Activated naive CD8-positive, alpha-beta T cell treated with anti-CD3 and anti-CD28 coated beads, Interleukin-2, amount 50 U/mL, for 24 hours (primary cell): ENCODE data around the gene GOT1.

Experiments used
- ATAC-seq: fragments of 150-1000 bp; cut with Tn5 transposase; one replicate; pipeline ENCODE4 v1.10.0; 2021
- DNase-seq: peaks from one replicate; pipeline ENCODE4 v3.0.0; 2021
- H3K27ac Mint-ChIP-seq: one replicate; pipeline ENCODE4 v1.8.0; 2021; ENCODE audit warnings: mild to moderate bottlenecking, mixed read lengths
- H3K27me3 Mint-ChIP-seq: one replicate; pipeline ENCODE4 v1.8.0; 2021; ENCODE audit warnings: mixed read lengths
- H3K36me3 Mint-ChIP-seq: one replicate; pipeline ENCODE4 v1.8.0; 2021; ENCODE audit warnings: low read depth, mixed read lengths
- H3K4me1 Mint-ChIP-seq: one replicate; pipeline ENCODE4 v1.8.0; 2021; ENCODE audit warnings: mixed read lengths
- H3K4me3 Mint-ChIP-seq: one replicate; pipeline ENCODE4 v1.8.0; 2021; ENCODE audit warnings: mild to moderate bottlenecking, moderate library complexity, mixed read lengths
- H3K9me3 Mint-ChIP-seq: one replicate; pipeline ENCODE4 v1.8.0; 2021; ENCODE audit warnings: mixed read lengths

Gene GOT1

DNA sequence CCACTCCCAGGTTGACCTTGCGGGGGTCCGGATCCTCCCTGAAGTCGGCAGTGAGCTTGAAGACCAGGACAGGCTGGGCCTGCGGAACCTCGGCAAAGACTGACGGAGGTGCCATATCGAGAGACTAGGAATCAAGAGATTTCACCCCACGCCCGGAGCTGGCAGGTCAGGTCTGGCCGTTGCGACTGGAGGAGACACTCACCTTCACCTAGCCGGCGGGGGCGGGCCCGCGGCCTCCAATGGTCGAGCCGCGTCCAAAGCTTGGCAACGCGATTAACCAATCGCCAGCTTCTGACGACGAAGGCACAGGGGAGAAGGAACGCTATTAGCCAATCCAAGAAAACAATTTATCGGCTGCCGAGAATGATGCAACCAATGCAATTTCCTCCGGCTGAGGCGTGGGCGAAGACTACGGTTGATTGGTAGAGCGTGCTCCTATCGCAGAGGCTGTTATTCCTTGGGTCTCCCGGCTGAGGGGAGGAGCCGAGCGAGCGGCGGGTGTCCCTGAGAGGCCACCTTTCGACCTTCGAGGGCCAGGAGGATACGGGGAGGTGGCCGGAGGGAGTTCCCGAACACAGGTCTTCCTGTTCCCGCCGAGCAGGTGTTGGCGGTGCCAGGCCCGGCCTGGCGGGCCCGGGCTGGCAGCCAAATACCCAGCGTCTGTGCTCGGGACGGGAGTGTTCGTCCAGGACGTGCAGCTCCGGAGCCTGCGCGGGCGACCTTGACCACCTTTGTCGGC lies at the start of gene GOT1:
GOT1 (minus strand) TSS at position 174 of the 739 bp plus-strand sequence; CDS start at position 115, 59 bp downstream.
- no peaks in the 10 kb centered on the region for H3K9me3 Mint-ChIP-seq
- peak within 1 kb of the TSS; percentile 100 for H3K4me3 Mint-ChIP-seq
- H3K27me3 Mint-ChIP-seq, result peaks cover 3% of the 10 kb centered on the region
- peak within 1 kb of the TSS; percentile 97 for H3K27ac Mint-ChIP-seq
- peak; percentile 92 for DNase-seq
- ATAC-seq, result peak; percentile 94
- H3K36me3 Mint-ChIP-seq, result peaks cover 2% of the 10 kb centered on the region
- H3K4me1 Mint-ChIP-seq, result peaks cover 41% of the 10 kb centered on the region

- DNase-seq (no peak), ATAC-seq (no peak)
- no peaks in the 10 kb centered on the region for H3K36me3 Mint-ChIP-seq
- H3K4me1 Mint-ChIP-seq, result no peaks in the 10 kb centered on the region
- peaks cover 15% of the 10 kb centered on the region for H3K27me3 Mint-ChIP-seq
- H3K27ac Mint-ChIP-seq, result no peak overlapping the region
- H3K4me3 Mint-ChIP-seq, result no peak overlapping the region
- no peaks in the 10 kb centered on the region for H3K9me3 Mint-ChIP-seq
Observed at GRCh38 chr10:99470327-99470726, 39.9 kb upstream of the GOT1 start.

- Mint-ChIP-seq H3K4me1 (no peaks in the 10 kb centered on the region), H3K36me3 (no peaks in the 10 kb centered on the region), H3K9me3 (no peaks in the 10 kb centered on the region), H3K27me3 (peaks cover 14% of the 10 kb centered on the region), H3K4me3 (no peak overlapping the region), H3K27ac (no peak overlapping the region)
- DNase-seq (no peak), ATAC-seq (no peak)
Observed at GRCh38 chr10:99467236-99467999, 37.0 kb upstream of the GOT1 start.

- no peak for DNase-seq
- H3K4me3 Mint-ChIP-seq, result no peak overlapping the region
- no peak overlapping the region for H3K27ac Mint-ChIP-seq
- ATAC-seq, result no peak
- H3K27me3 Mint-ChIP-seq, result peaks cover 16% of the 10 kb centered on the region
- no peaks in the 10 kb centered on the region for H3K36me3 Mint-ChIP-seq
- H3K4me1 Mint-ChIP-seq, result no peaks in the 10 kb centered on the region
- H3K9me3 Mint-ChIP-seq, result no peaks in the 10 kb centered on the region
Observed at GRCh38 chr10:99466632-99467223, 36.3 kb upstream of the GOT1 start.

DNA sequence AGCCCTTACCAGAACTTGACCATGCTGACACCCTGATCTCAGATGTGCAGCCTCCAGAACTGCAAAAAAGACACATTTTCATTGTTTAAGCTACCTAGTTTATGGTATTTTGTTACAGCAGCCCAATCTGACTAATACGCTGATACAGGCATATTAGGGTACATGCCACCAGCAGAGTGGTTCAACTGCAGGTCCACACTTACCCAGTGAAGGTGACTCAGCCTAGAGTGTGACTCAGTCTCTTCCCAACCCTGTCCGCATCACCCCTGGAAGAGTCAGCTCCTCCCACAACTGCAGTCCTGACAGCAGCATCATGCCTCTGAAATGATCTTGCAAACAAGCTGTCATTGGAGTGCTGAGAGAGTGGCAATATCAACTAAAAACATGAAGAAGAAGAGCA lies 30.8 kb upstream of the GOT1 start:
- H3K4me1 Mint-ChIP-seq, result no peaks in the 10 kb centered on the region
- no peak overlapping the region for H3K4me3 Mint-ChIP-seq
- peaks cover 19% of the 10 kb centered on the region for H3K27me3 Mint-ChIP-seq
- H3K9me3 Mint-ChIP-seq, result no peaks in the 10 kb centered on the region
- ATAC-seq, result peak; percentile 49
- H3K27ac Mint-ChIP-seq, result no peak overlapping the region
- no peak for DNase-seq
- H3K36me3 Mint-ChIP-seq, result no peaks in the 10 kb centered on the region

GRCh38 chr10:99460070-99460469 lies 29.6 kb upstream of the GOT1 start:
- DNase-seq (no peak), ATAC-seq (no peak)
- Mint-ChIP-seq H3K36me3 (no peaks in the 10 kb centered on the region), H3K27me3 (peaks cover 19% of the 10 kb centered on the region), H3K27ac (no peak overlapping the region), H3K9me3 (no peaks in the 10 kb centered on the region), H3K4me3 (no peak overlapping the region), H3K4me1 (no peaks in the 10 kb centered on the region)

DNA sequence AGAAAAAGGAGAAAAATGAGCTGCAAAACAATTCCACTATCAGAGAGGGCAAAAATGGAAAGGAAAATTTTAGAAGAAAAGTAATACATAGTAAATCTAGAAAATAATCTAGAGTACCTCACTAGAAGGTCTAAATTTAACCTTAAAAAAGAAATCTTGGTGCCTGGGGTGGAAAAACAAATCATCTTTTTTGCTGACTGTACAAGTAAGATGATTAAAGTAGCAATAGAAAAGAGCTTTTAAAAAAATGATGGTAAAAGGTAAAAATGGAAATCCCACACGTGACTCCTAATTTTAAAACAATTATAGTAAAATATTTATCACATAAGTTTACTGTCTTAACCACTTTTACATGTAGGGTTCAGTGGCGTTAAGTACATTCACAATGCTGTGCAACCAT lies 28.8 kb upstream of the GOT1 start:
- Mint-ChIP-seq H3K36me3 (no peaks in the 10 kb centered on the region), H3K4me3 (no peak overlapping the region), H3K9me3 (no peaks in the 10 kb centered on the region), H3K4me1 (no peaks in the 10 kb centered on the region), H3K27me3 (peaks cover 21% of the 10 kb centered on the region), H3K27ac (no peak overlapping the region)
- ATAC-seq, result no peak
- no peak for DNase-seq

DNA sequence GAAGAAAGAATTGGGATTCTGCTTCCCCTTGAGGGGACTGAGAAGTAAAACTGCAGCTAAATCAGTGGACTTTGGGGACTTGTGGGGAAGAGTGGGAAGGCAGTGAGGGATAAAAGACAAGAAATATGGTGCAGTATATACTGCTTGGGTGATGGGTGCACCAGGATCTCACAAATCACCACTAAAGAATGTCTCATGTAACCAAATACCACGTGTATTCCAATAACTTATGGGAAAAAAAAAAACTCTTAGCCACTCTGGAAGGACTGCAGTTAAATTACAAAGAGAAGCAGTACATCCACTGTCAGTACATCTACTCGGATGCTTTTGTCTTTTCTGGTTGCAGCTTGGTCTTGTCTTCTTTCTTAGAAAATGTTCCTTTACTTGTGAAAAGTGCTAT lies 27.4 kb upstream of the GOT1 start:
- no peak for ATAC-seq
- Mint-ChIP-seq H3K27ac (no peak overlapping the region), H3K36me3 (no peaks in the 10 kb centered on the region), H3K27me3 (peaks cover 21% of the 10 kb centered on the region), H3K4me3 (no peak overlapping the region), H3K4me1 (no peaks in the 10 kb centered on the region), H3K9me3 (no peaks in the 10 kb centered on the region)
- no peak for DNase-seq

DNA sequence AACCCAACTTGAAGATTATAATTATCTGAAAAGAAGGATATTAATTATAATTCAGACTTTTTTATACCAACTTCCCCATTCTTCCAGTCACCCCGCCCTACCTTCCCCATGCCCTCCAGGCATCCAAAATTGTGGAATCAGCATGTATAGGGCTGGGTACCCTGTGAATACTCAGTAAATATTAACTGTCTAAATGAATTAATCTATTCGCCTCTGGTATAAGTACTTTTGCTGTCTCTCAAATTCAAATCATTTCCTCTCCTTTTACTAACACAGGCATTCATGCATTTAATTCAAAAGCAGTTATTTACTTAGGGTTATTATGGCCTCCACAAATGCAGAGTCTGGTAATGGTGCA lies 26.5 kb upstream of the GOT1 start:
- ATAC-seq, result no peak

GRCh38 chr10:99456207-99456930 lies 25.9 kb upstream of the GOT1 start:
- Mint-ChIP-seq H3K27me3 (peaks cover 21% of the 10 kb centered on the region), H3K36me3 (no peaks in the 10 kb centered on the region), H3K27ac (no peak overlapping the region), H3K4me1 (no peaks in the 10 kb centered on the region), H3K9me3 (no peaks in the 10 kb centered on the region), H3K4me3 (no peak overlapping the region)
- no peak for DNase-seq
- no peak for ATAC-seq

More for the DNA sequence above, 26.5 kb upstream of the GOT1 start:
- Mint-ChIP-seq H3K4me1 (no peaks in the 10 kb centered on the region), H3K27me3 (peaks cover 22% of the 10 kb centered on the region), H3K36me3 (no peaks in the 10 kb centered on the region), H3K9me3 (no peaks in the 10 kb centered on the region), H3K27ac (no peak overlapping the region), H3K4me3 (no peak overlapping the region)
- DNase-seq, result no peak

- DNase-seq, result no peak
- Mint-ChIP-seq H3K4me1 (no peaks in the 10 kb centered on the region), H3K36me3 (no peaks in the 10 kb centered on the region), H3K9me3 (no peaks in the 10 kb centered on the region), H3K27ac (no peak overlapping the region), H3K27me3 (peaks cover 7% of the 10 kb centered on the region), H3K4me3 (no peak overlapping the region)
- no peak for ATAC-seq
Observed at GRCh38 chr10:99451981-99452380, 21.6 kb upstream of the GOT1 start.

DNA sequence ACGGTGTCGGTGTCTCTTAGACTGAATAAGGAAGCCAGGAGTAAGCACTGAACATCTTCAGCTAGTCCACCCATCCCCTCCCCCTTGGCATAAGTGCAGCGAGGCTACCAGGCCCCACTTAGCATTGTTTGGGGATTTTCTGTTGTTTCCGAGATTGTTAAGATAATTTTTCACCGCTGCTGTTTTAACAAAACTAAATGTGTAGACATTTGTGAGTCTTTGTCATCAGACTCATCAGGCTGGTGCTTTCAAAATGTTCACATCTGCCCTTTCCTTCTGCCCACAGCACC lies 21.0 kb upstream of the GOT1 start:
- no peak overlapping the region for H3K27ac Mint-ChIP-seq
- no peaks in the 10 kb centered on the region for H3K4me1 Mint-ChIP-seq
- H3K27me3 Mint-ChIP-seq, result peaks cover 11% of the 10 kb centered on the region
- no peaks in the 10 kb centered on the region for H3K9me3 Mint-ChIP-seq
- no peak for ATAC-seq
- H3K36me3 Mint-ChIP-seq, result no peaks in the 10 kb centered on the region
- DNase-seq, result no peak
- H3K4me3 Mint-ChIP-seq, result no peak overlapping the region

GRCh38 chr10:99450624-99451498 lies 20.4 kb upstream of the GOT1 start:
- H3K36me3 Mint-ChIP-seq, result no peaks in the 10 kb centered on the region
- H3K27me3 Mint-ChIP-seq, result peaks cover 11% of the 10 kb centered on the region
- no peak overlapping the region for H3K4me3 Mint-ChIP-seq
- H3K27ac Mint-ChIP-seq, result no peak overlapping the region
- no peaks in the 10 kb centered on the region for H3K9me3 Mint-ChIP-seq
- ATAC-seq, result no peak
- no peaks in the 10 kb centered on the region for H3K4me1 Mint-ChIP-seq
- no peak for DNase-seq

DNA sequence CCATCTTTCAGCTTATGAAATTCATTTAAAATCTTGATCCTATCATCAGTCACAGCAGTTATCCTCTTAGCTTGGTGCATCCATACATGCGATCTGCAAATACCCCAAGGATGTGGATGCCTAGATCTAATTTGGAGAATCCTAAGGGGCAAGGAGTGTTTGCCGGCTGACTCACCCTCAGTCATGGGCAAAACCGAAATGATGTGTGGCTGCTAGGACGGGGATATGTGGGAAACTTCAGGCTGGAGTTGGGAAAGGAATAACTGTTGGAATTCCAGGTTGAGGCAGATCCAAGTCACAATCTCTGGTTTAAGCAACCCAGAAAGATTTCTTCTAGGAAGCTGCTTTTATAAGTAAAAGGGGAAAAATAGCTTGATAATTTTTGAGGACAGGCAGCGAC lies 19.7 kb upstream of the GOT1 start:
- H3K27ac Mint-ChIP-seq, result no peak overlapping the region
- H3K9me3 Mint-ChIP-seq, result no peaks in the 10 kb centered on the region
- H3K36me3 Mint-ChIP-seq, result no peaks in the 10 kb centered on the region
- ATAC-seq (no peak), DNase-seq (no peak)
- peaks cover 11% of the 10 kb centered on the region for H3K27me3 Mint-ChIP-seq
- no peaks in the 10 kb centered on the region for H3K4me1 Mint-ChIP-seq
- H3K4me3 Mint-ChIP-seq, result no peak overlapping the region
